Stomach smooth muscle (tissue), 2 donors: Measurements from ENCODE around the gene BORA.
"Not testable (repeated sequence)": the region's sequence is repeated elsewhere in the genome, so short reads cannot be mapped to it uniquely, and the experiment has no call there.

Experiments used
- H3K27ac ChIP-seq: one replicate; pipeline ENCODE4 v1.7.0; 2013; ENCODE audit warnings: mild to moderate bottlenecking, low read length, inconsistent platforms
- H3K27me3 ChIP-seq, 2 donors: one replicate each; pipeline ENCODE4 v1.7.0; 2013; ENCODE audit warnings: low read length in 2 of 2; ENCODE audit not compliant: insufficient read depth in 2 of 2, control insufficient read depth in 1 of 2
- H3K36me3 ChIP-seq, 2 donors: one replicate each; pipeline ENCODE4 v1.7.0; 2013; ENCODE audit warnings: low read length in 2 of 2; ENCODE audit not compliant: control insufficient read depth in 2 of 2, insufficient read depth in 2 of 2
- H3K4me1 ChIP-seq: one replicate; pipeline ENCODE4 v1.7.0; 2013; ENCODE audit warnings: low read length; ENCODE audit not compliant: control insufficient read depth, insufficient read depth
- H3K4me3 ChIP-seq, 2 donors: one replicate each; pipeline ENCODE4 v1.7.0; 2013; ENCODE audit warnings: low read length in 2 of 2
- H3K9ac ChIP-seq, 2 donors: one replicate each; pipeline ENCODE4 v1.7.0; 2013; ENCODE audit warnings: low read length in 2 of 2, mild to moderate bottlenecking in 1 of 2
- H3K9me3 ChIP-seq, 2 donors: one replicate each; pipeline ENCODE4 v1.7.0; 2013; ENCODE audit warnings: low read length in 2 of 2; ENCODE audit not compliant: control insufficient read depth in 2 of 2
- donor health status: healthy.
- donor health status: Pancreatic carcinoma.

BORA gene

DNA sequence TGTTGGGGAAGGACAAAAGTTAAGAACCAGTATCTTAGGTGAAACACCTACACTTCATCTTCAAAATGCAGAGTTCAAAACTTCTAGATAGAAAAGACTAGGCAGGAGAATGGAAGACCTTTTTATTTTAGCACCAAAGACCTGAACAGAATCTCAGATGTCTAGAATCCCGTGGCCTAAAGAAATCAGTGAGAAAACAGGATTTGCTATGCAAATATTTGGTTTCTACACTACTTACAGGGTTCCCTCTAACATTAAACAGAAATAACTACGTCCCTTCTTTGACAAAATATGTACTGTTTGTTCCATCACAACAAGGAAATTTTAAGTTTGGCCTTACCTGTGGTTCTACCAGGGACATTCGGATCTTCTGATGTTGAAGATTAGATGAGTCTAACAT, 32.5 kb downstream of the BORA start:
- H3K9me3 ChIP-seq, result no peaks in the 10 kb centered on the region
- H3K36me3 ChIP-seq, result peaks cover 41 to 49% of the 10 kb centered on the region in 2 donors
- H3K4me3 ChIP-seq, result no peak overlapping the region
- H3K27ac ChIP-seq, result no peak overlapping the region
- no peaks in the 10 kb centered on the region for H3K27me3 ChIP-seq
- H3K9ac ChIP-seq, result no peak overlapping the region
- no peaks in the 10 kb centered on the region for H3K4me1 ChIP-seq

DNA sequence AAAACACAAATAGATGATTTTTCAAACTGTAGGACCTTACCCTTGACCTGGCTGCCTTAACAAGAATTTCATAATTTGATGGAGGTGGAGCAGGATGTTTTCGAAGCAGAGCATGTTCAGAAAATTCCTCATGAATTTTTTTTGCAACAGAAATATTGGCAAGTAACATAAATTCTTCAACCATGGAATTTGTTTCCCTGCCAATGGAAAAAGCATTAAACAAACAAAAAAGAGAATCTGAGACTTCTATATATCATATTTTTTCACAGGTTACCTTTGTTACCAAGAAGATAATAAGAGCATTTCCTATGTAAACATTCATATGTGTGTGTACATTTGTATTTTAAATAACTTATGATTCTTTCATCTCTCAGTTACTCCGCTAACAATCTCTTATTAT, 35.7 kb downstream of the BORA start:
- H3K27ac ChIP-seq, result no peak overlapping the region
- H3K4me3 ChIP-seq, result no peak overlapping the region
- no peak overlapping the region for H3K9ac ChIP-seq
- no peaks in the 10 kb centered on the region for H3K9me3 ChIP-seq
- H3K27me3 ChIP-seq, result no peaks in the 10 kb centered on the region
- H3K36me3 ChIP-seq, result peaks cover 41 to 55% of the 10 kb centered on the region in 2 donors
- no peaks in the 10 kb centered on the region for H3K4me1 ChIP-seq

DNA sequence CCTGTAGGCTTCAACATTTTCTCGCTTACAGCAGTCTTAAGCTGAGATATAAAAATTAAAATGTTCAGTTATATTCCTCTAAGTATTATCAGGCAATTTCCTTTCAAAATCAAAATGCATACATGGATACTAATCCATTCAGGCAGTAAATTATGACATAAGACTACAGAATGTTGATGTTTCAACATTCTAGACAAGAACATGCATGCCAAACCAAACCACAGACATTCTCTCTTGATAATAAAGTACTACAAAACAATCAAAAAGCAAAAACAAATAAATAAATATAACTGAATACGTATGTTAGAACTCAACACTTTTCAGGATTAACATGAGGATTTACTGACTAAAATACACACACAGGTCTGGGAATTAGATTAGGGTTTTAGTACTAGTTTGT, 46.3 kb downstream of the BORA start:
- Histone ChIP-seq H3K36me3 (peaks cover 34 to 70% of the 10 kb centered on the region in 2 donors), H3K4me3 (no peak overlapping the region)

DNA sequence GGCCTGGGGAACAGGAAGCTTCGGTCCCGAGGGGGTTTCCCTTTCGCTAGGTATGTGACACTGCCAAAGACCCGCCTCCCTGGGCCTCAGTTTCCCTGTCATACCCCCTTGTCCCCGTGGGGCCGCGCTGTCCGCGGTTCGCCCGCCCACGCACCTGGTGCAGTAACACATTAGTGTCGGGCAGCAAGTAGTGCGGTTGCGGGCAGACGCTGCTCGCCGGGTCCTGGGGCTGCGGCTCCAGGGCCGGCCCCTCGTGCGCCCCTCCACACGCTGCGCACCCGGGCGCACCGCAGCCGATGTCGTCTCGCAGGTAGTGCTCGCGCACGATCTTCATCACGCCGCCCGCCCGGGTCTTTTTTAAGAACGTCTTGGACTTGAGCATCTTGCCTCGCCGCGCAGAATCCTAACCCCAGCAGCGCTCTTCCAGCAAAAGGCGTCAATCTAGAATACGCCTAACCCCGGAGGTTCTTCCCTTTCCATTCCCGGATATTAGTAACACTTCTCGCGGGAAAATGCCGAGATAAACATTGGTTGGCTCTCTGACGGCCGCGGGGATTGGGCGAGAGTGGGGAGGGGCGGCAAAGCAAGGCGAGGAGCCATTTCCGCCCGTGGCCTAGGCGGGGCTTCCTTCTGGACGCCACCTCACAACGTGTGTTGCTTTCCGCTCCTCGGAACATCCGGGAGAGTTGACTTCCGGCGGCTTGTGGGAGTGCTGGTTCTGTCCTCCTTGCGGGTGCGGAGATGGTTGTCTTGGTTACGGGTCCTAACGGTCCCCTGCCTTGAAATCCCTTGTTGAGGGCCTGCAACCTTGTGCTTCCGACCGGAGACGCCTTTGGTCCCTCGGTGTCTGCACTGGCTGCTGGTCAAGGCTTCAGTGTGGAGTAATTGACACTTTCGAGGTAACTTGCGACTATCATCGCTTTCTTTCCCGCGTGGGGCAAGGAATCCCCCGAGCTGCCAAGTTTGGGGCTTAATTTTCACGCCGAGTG, 54.0 kb downstream of the BORA start, which contains the start of the genes DIS3 and PIBF1:
Gene DIS3 (minus strand): TSS at position 450 of the 989 bp plus-strand sequence. CDS start 68 bp downstream, at position 382.
Gene PIBF1 (plus strand): TSS at position 683 of the 989 bp plus-strand sequence. CDS start 1,337 bp downstream, outside the sequence.
- no peaks in the 10 kb centered on the region for H3K9me3 ChIP-seq
- H3K9ac ChIP-seq, result peak within 1 kb of the TSS; percentile 90 to 97
- H3K27me3 ChIP-seq, result no peaks in the 10 kb centered on the region
- peak within 1 kb of the TSS; percentile 76 for H3K27ac ChIP-seq
- peaks cover 9 to 18% of the 10 kb centered on the region in 2 donors for H3K36me3 ChIP-seq
- H3K4me3 ChIP-seq, result peak within 1 kb of the TSS; percentile 99
- peaks cover 22% of the 10 kb centered on the region for H3K4me1 ChIP-seq

More for the DNA sequence above, 46.3 kb downstream of the BORA start:
- no peaks in the 10 kb centered on the region for H3K9me3 ChIP-seq
- peaks cover 1% of the 10 kb centered on the region for H3K4me1 ChIP-seq
- no peak overlapping the region for H3K9ac ChIP-seq
- no peaks in the 10 kb centered on the region for H3K27me3 ChIP-seq
- no peak overlapping the region for H3K27ac ChIP-seq

DNA sequence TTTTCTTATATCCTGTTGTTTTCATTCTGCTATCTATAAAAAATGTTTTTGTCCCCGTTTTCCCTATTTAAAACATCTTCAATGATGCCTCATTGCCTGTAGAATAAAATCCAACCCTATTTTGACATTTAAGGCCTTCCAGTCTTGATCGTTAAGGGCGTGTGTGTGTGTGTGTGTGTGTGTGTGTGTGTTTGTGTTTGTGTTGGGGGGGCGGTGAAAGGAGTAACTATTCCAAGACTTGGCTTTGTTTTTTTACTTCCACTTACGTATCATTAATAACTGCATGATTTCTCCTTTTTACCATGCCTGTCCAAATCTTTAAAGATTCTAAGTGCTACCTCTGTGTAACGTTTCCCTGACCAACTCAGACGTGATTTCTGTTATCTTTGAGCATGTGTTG, 55.0 kb downstream of the BORA start:
- Histone ChIP-seq H3K36me3 (peaks cover 4 to 8% of the 10 kb centered on the region in 2 donors), H3K9ac (peak overlapping the region; percentile 78 to 90), H3K4me3 (peak overlapping the region; percentile 99), H3K27me3 (no peaks in the 10 kb centered on the region), H3K4me1 (peaks cover 22% of the 10 kb centered on the region), H3K27ac (no peak overlapping the region), H3K9me3 (no peaks in the 10 kb centered on the region)

DNA sequence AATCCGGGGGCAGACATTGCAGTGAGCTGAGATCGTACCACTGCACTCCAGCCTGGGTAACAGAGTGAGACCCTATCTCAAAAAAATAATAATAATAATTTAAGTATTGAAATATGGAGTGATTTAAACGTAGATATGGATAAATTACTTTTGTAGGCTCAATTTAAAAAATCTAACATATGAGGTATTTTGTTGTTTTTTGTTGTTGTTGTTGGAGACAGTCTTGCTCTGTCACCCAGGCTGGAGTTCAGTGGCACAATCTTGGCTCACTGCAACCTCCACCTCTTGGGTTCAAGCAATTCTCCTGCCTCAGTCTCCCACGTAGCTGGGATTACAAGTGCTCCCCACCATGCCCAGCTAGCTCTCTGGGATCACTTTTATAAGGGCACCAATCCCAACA, 57.0 kb downstream of the BORA start:
- not testable (repeated sequence) for H3K9ac ChIP-seq, H3K36me3 ChIP-seq, H3K9me3 ChIP-seq, H3K27ac ChIP-seq, H3K4me3 ChIP-seq, H3K27me3 ChIP-seq
- peaks cover 15% of the 10 kb centered on the region for H3K4me1 ChIP-seq

DNA sequence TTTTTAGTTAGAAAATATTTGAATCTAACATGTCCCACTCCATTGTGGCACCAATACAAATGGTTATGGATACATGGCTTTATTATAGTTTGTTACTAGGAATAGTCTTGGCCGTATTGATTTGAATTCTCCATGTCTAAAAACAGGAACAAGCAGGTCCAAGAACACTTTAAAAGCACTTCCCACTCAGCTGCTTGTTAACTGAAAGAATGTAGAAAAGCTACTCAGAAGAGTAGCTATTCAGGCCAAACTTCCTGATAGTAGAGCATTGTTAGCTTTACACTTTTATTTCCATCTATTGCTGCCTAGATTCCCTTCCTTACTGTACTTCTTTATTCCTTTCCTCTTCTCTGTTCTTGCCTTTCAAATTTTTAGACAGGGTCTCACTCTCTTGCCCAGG, 61.1 kb downstream of the BORA start:
- Histone ChIP-seq H3K9ac (no peak overlapping the region), H3K36me3 (peaks cover 9% of the 10 kb centered on the region in 2 donors), H3K4me1 (no peaks in the 10 kb centered on the region), H3K27ac (no peak overlapping the region), H3K4me3 (no peak overlapping the region), H3K27me3 (no peaks in the 10 kb centered on the region), H3K9me3 (no peaks in the 10 kb centered on the region)

DNA sequence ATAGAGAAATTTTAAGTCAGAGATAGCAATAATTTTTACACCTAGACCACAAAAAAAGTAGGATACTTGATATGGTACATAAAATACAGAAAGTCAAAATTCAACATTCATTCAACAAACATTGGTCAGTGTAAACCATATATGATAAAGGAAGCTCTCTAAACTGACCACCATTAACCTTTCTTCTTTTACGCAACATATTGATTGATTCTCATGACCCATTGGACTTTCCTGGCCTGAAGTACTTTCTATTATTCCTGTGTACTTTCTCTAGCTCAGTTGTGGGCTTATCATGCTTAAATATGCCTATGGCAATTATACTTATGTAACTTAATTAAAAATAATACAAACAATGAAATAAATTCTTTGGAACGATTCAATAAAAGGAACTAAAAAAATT, 64.9 kb downstream of the BORA start:
- no peak overlapping the region for H3K4me3 ChIP-seq
- H3K9me3 ChIP-seq, result no peaks in the 10 kb centered on the region
- no peak overlapping the region for H3K27ac ChIP-seq
- no peak overlapping the region for H3K9ac ChIP-seq
- H3K36me3 ChIP-seq, result peaks cover 5 to 15% of the 10 kb centered on the region in 2 donors
- no peaks in the 10 kb centered on the region for H3K4me1 ChIP-seq
- H3K27me3 ChIP-seq, result no peaks in the 10 kb centered on the region

DNA sequence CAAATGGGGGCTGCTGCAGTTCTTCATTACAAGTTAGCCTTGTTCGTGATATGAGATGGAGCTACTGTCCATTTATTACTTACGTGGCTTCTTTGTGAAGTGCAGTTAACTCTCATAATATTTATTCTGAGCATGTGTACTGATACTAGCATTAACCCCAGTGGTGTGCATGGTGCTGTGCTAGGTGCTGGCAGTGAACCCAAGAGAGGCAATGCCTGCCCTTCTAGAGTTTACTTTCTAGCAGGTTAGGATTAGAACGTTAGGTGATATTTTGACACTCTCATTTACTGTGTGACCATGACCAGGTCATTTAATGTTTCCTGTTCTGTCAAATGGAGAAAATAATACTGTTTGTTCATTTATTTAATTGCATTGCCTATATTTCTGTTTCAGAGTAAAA, 71.1 kb downstream of the BORA start:
- H3K4me3 ChIP-seq, result no peak overlapping the region
- H3K4me1 ChIP-seq, result no peaks in the 10 kb centered on the region
- peaks cover 2 to 13% of the 10 kb centered on the region in 2 donors for H3K36me3 ChIP-seq
- no peaks in the 10 kb centered on the region for H3K27me3 ChIP-seq
- no peak overlapping the region for H3K9ac ChIP-seq
- no peak overlapping the region for H3K27ac ChIP-seq
- H3K9me3 ChIP-seq, result no peaks in the 10 kb centered on the region

DNA sequence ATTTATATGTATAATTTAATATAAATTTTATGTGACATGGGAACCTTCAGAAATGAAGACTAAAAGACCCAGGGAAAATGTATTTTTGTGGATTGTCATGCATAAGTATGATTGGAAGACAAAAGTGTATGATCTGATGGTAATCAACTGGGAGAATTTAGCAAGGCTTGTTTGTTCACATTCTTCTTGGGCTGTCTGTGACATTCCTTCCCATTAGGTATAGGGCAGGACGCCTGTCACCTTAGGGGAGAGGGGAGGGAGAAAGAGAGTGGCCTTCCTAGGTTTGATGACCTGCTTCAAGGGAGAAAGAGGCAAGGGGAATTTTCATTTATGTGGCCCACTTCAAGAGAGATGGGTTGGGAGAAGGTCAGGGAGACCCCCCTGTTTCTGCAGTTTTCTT, 76.6 kb downstream of the BORA start:
- no peak overlapping the region for H3K27ac ChIP-seq

More for the DNA sequence above, 76.6 kb downstream of the BORA start:
- no peaks in the 10 kb centered on the region for H3K4me1 ChIP-seq
- H3K4me3 ChIP-seq, result no peak overlapping the region
- H3K27me3 ChIP-seq, result no peaks in the 10 kb centered on the region
- H3K9me3 ChIP-seq, result no peaks in the 10 kb centered on the region
- peaks cover 6% of the 10 kb centered on the region in 2 donors for H3K36me3 ChIP-seq
- H3K9ac ChIP-seq, result no peak overlapping the region
